GM18870 (cell line): ENCODE results near the gene PLEKHN1.
A peak's percentile ranks its signal among the peaks of the same experiment; 100 is the strongest.
"Not testable (repeated sequence)": the region's sequence is repeated elsewhere in the genome, so short reads cannot be mapped to it uniquely, and the experiment has no call there.

Source experiments
- ATAC-seq: cut with Tn5 transposase; IDR thresholded peaks from one replicate; pipeline ENCODE4 v1.9.1; 2021; ENCODE audit warnings: moderate library complexity; ENCODE audit not compliant: unreplicated experiment

The PLEKHN1 gene

GRCh38 chr1:942411-942821 is 23.9 kb upstream of the PLEKHN1 start:
- ATAC-seq: no peak

GRCh38 chr1:942864-943533 is 23.3 kb upstream of the PLEKHN1 start:
- no peak for ATAC-seq

- no peak for ATAC-seq
Measured at GRCh38 chr1:943545-944340, 22.5 kb upstream of the PLEKHN1 start.

GRCh38 chr1:944341-945325 is 21.6 kb upstream of the PLEKHN1 start:
- ATAC-seq: no peak

GRCh38 chr1:945688-946556 is 20.4 kb upstream of the PLEKHN1 start:
- no peak for ATAC-seq

GRCh38 chr1:946811-947210 is 19.5 kb upstream of the PLEKHN1 start:
- not testable (repeated sequence) for ATAC-seq

- no peak for ATAC-seq
Measured at GRCh38 chr1:947958-948357, 18.3 kb upstream of the PLEKHN1 start.

- no peak for ATAC-seq
Measured at GRCh38 chr1:950268-950667, 16.0 kb upstream of the PLEKHN1 start.

- ATAC-seq: no peak
Measured at GRCh38 chr1:950881-951280, 15.4 kb upstream of the PLEKHN1 start.

- ATAC-seq: no peak
Measured at GRCh38 chr1:951364-951763, 14.9 kb upstream of the PLEKHN1 start.

- ATAC-seq: no peak
Measured at GRCh38 chr1:952201-952600, 14.1 kb upstream of the PLEKHN1 start.

- ATAC-seq: no peak
Measured at GRCh38 chr1:952603-953002, 13.7 kb upstream of the PLEKHN1 start.

GRCh38 chr1:953524-954320 is 12.6 kb upstream of the PLEKHN1 start:
- ATAC-seq: no peak

- ATAC-seq: no peak
Measured at GRCh38 chr1:954927-955326, 11.4 kb upstream of the PLEKHN1 start.

- no peak for ATAC-seq
Measured at GRCh38 chr1:955474-955873, 10.8 kb upstream of the PLEKHN1 start.

GRCh38 chr1:956636-957035 is 9.6 kb upstream of the PLEKHN1 start:
- no peak for ATAC-seq

- ATAC-seq: peak; percentile 40
Measured at GRCh38 chr1:958823-959730, 7.2 kb upstream of the PLEKHN1 start, which contains the start of gene NOC2L. NOC2L (minus strand) TSS chr1:959256; CDS start chr1:959240, 16 bp downstream.

- ATAC-seq: no peak
Measured at GRCh38 chr1:959731-960362, 6.4 kb upstream of the PLEKHN1 start.
